Kasumi-1 (cell line): ENCODE data around the gene GPR34.
"Not testable (repeated sequence)": the region's sequence is repeated elsewhere in the genome, so short reads cannot be mapped to it uniquely, and the experiment has no call there.

ENCODE experiments used
- DNase-seq, 2 experiments: peaks; one replicate each; lab custom pipeline; 2025; lab: John Stamatoyannopoulos, UW

GPR34 gene, protein sequence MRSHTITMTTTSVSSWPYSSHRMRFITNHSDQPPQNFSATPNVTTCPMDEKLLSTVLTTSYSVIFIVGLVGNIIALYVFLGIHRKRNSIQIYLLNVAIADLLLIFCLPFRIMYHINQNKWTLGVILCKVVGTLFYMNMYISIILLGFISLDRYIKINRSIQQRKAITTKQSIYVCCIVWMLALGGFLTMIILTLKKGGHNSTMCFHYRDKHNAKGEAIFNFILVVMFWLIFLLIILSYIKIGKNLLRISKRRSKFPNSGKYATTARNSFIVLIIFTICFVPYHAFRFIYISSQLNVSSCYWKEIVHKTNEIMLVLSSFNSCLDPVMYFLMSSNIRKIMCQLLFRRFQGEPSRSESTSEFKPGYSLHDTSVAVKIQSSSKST

DNA sequence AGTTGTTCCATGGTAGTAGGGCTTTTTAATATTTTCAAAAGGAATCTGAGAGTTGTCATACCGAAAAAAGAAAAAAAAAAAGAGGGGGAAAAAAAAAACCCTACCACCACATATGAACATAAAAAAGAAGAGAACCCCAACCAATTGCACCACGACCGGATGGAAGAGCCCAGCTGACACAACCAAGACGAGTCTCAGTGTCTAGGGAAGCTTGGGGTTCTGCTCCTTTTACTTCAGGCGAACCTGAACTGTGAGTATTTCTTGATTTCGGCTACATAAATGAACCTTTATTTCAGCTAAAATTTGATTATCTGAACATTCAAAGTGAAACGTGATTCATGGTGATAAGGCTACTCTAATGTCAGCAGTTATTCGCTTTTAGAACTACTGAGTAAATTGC is at the start of gene GPR34:
Gene GPR34 (plus strand): TSS at position 139 of the 400 bp plus-strand sequence. CDS start 6,661 bp downstream, outside the sequence.
- peak; percentile 16 to 26 for DNase-seq

DNA sequence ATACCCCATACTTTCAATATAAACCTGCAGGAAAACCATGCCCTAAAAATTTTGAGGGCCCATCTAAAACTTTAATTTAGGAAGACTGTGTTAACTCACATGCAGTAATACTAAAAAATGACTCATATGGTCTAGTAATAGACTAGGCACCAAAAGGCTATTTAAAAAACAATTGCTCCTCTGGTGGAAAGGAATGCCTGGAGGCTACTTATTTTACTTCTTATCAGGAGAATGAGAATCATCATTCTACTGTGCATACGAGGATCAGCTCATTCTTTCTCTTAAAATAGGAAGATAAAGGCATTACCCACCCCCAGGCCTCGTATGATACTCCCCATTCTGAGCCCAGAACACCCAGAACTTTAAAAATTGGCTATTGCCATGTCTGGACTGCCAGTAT is 42.6 kb upstream of the GPR34 start:
- DNase-seq: not testable (repeated sequence)

DNA sequence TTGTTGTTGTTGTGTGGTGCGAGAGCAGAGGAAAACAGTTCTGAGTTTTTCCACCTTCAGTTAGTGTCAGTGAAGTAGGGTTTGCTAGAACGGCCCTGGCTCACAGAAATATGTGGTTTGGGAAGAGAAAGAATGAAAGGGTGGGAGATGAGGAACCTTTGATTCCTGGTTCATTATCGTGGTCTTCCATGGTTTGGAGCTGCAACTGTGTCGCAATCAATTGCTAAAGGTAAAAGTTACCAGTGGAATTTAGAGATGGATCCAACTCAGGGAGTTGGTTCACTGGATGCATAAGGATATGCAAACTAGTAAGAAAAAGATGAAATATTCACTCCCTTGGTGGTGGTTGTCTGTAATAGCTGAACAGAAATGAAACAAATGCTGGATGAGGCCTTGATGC is 35.6 kb upstream of the GPR34 start:
- no peak for DNase-seq

DNA sequence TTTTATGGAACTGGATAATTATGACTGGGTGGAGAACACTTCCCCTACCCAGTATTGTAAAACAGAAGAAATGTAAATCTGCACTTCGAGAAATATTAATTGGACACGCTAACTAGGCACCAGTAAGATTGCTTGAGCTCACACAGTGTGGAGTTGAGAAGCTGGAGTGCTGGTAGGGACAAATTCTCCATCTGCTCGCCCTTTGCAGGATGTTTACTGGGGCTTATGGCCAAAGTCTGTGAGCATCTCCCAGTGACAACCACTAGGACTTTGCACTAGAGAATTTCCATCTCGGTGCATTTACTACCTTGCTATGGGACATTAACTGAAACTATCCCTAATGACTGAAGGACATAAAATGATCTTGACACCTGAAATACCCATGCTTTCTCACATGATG is 33.7 kb upstream of the GPR34 start:
- DNase-seq: no peak

DNA sequence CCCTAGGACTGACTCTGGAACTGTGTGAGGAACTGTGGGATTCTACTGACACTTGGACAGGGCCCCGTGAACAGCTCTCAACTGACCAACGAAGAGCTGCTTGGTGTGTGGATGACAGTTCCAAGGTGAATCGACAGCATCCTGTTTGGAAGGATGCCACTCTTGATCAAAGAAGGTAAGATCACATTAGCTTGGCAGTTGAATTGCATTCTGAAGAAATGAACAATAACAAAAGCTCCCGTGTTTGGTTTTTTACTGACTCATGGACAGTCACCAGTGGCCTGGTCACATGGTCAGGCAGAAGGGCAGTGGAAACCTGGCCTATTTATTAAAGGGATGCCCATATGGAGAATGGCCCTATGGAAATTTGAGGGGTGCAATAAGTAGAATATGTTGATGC is 33.1 kb upstream of the GPR34 start:
- no peak for DNase-seq

DNA sequence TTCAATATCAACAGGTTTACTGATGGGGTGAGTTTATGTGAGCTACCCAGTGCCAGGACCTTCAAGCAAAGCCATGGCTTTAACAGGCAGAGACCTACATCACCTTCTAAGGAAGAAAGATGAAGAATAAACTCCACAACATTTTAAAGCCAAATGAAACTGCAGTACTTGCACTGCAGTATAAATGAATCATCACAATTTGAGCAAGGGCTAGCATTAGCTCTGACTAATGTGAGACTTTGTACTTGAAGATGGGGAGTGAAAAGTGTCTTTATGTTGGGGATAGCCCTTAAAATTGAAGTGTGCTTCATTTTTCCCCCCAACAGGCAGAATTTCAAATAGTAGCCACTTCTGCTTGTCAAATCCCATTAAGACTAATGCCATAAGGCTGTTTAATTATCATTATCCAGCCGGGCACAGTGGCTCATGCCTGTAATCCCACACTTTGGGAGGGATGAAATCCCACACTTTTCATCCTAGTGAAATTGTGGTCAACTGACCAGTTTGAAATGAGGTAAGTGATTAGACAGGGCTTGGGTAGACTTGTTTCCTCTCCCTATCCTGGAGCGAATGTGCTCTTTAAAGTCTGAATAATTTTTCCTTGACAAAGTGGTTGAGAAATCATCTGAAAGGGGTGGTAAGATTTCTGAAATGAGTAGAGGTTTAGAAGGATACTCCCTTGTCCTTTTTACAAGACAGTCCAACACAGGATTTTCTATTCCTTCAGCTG is 27.2 kb upstream of the GPR34 start:
- DNase-seq: no peak

DNA sequence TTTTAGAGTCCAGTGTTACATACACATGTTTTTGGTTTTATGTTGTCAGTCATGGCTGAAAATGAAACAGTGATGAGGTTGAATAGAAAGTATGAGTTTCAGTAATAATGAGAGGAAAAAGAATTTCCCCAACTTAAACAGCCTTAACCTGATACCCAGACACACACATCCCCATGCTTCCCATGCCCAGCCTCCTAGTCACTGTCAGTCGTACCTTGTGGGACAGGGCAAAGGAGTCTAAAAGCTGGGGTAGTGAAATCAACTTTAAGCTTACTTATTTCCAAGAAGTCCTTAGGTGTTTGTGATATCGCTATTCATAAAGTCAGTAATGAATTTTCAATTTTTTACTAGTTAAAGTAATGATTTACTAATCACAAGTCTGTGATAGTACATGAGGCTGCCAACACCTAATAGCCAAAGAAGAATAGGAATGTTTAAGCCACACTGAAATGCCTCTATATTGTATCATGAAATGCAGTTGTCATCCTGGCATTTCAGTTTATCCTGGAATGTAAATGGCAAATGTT is 24.3 kb upstream of the GPR34 start:
- no peak for DNase-seq

DNA sequence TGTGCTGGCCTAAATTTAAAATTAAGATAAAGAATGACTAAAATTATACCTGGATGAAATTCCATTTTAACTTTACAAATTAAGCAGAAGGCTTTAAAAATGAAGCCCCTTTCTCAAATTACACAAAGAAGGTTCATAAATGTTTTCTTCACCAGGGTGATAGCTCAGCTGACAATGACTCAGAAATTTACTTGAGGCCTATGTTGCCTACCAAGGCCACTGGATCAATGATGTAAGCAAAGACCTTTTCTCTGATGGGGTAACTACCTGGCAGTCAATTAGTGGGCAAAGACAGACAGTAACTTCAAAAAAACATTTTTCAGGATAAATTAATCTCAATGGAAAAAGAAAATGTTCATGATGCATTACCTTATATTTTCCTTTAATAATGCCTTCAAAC is 23.9 kb upstream of the GPR34 start:
- DNase-seq: no peak

DNA sequence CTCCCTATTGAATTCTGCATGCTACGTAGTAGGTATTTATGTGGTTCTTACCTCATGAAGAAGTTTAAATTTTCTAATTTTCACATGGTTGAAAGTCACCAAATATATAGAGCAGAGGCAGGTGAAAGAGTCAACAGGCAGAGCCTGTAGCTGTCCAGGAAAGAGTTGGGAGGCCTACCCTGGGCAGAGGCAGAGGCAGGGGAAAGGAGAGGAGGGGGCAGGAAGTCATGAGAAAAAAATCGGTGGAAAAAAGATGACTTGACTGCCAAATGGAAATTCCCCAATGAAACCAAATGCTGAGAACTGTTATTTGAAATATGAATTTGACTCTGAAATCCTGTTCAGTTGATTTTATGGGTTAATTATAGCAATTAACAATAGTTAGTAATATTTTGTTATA is 23.1 kb upstream of the GPR34 start:
- no peak for DNase-seq

DNA sequence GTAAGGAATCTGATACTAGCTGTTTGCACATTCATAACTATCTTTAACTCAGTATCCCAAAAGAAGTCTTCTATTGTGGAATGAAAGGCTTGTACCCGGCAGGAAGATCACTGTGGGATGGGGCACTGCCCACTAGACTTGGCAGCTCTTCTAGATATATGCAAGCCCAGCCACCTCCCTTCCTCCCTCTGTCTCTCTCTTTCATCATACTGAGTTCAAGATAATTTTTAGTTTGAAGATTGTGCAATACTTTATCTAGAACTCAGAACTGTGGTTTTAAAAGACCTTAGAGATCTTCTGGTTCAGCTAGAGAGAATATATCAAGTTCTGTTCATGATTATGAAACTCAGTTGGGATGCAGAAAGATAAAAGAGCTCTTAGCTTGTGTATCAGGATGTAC is 22.5 kb upstream of the GPR34 start:
- DNase-seq: peak; percentile 8 to 16

DNA sequence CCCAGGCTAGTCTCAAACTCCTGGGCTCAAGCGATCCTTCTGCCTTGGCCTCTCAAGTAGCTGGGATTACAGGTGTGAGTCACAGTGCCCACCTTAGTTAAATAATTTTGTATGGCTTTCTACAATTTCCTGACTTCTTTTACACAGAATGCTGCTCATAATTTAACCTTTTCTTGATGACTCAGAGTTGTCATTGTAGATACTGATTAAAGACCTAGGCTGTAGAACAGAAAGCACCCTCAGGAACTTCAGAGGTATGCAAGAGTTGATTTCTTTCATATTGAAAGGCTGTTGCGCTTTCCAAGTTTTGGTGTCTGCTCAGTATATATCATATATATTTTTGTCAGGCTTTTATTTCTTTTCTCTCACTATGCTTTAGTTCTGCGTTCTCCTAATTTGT is 21.1 kb upstream of the GPR34 start:
- no peak for DNase-seq

DNA sequence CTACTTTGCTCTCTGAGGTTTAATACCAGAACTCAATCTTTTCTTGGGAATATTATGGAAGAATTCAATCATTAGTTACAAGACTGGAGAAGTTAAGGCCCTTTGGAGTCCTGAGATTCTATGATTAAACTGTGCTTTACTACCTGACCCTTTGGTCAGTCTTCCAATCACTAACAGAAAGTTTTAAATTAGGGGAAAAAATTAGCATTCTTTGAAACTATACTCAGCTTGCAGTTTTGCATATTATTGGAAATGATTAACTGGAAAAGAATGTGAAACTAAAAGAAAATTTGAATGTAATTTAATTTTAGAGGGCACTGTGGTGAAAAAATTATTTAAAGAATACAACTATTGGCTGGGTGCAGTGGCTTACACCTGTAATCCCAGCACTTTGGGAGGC is 18.7 kb upstream of the GPR34 start:
- no peak for DNase-seq

DNA sequence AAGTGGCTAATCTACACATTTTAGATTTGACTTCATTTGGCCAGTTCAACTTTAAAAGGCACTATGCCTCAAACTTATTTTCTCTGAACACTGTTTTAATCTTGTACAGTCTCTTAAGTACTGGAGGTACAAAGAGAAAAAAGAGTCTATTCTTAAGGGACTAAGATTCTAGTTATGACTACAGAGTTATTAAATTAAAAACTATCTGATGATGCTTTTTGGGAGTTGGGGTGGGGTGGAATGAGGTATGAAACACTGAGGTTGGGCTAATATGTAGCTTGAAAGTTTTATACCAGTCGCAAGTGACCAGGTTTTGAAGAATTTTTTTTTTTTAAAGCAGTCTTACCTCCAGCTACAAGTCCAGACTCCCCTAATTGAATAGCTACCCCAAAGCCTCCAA is 17.7 kb upstream of the GPR34 start:
- DNase-seq: no peak

DNA sequence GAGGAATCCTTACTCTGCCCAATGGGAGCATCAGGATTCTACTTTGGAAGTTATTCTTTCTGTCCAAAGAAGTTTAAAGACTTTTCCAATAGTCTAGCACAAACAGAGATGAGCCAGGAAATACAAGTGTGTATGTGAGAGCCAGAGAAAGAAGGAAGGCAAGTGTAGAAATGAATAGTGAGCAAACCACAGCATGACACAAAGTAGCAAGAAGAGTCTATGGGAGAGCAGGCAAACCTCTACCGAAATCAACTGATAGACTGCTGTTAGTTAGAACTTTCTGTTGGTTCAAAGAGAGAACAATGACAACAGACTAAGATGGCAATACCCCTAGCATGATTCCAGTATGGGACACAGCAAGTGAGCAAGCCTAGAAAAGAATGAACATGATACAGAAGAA is 16.1 kb upstream of the GPR34 start:
- DNase-seq: no peak

DNA sequence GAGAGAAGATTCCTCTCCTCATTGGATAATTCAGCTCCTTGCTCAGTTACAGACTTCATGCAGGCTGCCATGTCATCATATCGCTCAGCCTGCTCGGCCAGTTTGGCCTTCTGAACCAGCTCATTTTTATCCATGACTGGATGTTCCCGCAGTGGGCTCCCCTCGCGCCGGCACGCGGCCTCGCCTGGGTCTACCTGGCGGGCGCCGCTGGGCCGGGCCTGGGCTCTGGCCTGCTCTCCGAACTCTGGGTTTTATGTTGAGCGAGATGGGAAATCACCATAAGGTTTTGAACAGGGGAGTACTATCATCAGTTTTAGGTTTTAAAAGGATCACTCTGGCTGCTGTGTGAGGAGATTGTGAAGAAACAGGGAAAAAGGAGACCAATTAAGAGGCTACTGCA is 12.4 kb upstream of the GPR34 start:
- not testable (repeated sequence) for DNase-seq

DNA sequence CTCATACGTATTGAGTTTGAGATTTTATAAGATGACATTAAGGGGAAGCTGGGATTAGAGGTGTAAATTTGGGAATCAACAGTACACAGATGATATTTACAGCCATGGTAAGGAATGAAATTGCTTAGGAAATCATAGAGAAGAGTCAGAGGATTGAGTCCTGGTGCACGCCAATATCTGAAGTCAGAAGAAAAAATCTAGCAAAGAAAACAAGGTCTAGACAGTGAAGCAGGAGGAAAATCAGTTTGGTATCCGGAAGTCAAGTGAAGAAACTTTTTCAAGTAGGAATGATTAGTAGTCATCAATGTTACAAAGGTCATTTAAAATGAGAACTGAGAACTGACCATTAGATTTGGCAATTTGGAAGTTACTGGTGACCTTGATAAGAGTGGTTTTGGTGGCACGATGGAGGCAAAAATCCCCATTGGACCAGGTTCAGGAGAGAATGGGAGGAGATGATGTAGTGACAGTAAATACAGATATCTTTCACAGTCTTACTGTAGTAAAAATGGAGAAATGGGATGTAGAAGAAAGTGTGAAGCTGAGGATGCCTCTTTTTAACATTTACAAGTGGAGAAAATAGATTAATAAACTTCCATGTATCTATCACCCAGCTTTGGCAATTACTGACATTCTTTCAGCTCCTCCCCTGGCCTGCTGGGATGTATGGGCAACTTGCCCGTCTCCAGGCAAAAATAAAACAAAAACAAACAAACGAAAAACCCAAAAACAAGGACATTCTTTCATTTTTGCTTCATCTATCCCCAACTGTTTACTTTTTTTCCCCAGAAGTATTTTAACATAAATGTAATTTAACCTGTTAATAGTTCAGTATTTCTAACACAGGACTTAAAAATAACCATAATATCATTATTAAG is 11.4 kb upstream of the GPR34 start:
- DNase-seq: no peak

DNA sequence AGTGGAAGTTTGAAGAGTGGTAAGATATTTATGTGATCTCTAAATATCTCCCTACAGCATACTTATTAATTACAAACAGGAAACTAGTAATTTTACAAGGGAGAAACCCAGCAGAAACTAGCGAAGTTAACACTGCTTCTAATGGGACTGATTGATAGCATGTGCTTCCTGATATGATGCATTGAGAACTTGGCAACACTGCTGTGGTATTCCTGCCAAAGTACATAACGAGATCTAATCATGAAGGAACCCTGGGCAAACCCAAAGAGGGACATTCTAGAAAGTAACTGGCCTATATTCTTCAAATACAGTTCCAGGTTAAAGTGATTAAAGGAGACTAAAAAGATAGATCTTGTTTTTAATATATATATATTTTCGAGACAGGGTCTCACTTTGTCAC is 4.6 kb upstream of the GPR34 start:
- no peak for DNase-seq

DNA sequence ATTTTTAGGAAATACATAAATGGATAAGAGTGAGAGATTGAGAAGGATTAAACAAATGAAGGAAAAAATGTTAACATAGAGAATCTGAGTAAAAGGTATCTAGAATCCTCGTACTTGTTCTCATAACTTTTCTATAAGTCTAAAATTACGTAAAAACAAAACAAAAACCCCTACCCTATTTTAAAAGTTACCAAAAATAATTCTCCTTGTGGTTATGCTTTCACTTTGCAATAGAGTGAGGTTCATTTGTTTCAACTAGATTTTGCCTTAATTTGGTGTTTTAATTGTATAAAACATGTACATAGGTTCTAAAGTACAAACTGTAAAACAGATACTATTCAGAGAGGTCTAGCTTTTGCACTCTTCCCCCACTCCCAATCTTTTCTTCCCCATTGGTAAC is 3.8 kb upstream of the GPR34 start:
- no peak for DNase-seq

DNA sequence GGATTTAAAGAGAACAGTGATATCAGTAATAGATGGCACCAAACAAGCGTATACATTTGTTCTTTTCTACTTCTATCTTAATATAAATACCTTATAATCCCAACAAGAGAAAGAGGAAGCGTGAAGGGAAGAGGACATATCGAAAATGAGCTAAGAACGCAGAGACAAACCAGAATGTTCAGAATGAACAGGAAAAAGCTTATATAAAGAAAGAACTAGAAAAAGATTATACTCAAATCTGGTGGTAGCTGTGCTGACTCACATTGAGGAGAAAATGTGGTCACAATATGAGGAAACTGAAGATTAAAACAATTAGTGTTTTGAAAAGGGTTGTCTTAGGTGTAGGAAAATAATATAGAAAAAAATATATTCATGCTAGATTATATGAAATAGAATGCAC is 2.0 kb upstream of the GPR34 start:
- DNase-seq: peak; percentile 22 to 30

DNA sequence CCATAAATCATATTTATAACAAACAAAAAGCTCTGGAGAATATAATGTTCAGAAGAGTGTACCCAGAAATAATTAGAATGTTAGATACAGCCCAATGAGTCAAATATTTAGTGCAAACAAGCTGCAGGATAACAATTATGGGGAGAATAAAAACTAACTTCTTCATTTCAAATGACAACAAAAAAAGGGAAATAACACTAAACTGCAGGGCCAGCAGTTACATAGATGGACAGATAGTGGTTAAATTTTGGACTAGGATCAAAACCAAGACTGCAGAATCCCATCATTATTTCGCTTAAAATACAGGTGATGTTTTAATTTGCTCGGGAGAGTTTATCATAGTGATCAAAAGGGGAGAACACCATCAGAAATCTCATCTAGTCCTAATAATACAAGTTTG is 617 bp upstream of the GPR34 start:
- DNase-seq: peak in 1 of 2 experiments; percentile 25

DNA sequence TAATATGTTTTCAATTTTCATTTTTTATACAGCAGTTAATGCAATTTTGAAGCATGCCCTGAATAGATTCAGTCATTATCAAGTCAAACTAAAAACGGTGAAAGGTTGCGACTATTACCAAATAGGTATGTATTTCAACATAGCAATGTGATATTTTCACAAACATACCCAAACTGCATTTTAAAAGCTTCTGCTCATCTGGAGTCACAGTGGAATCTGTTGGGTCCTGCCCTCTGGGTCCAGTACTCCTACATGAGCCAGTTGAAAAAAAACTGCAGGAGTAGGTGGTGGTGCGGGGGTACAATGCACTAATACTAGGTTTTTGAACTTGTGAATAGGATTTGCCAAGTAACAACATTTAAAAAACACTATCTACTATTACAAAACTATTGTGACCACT is 938 bp downstream of the GPR34 start:
- no peak for DNase-seq

DNA sequence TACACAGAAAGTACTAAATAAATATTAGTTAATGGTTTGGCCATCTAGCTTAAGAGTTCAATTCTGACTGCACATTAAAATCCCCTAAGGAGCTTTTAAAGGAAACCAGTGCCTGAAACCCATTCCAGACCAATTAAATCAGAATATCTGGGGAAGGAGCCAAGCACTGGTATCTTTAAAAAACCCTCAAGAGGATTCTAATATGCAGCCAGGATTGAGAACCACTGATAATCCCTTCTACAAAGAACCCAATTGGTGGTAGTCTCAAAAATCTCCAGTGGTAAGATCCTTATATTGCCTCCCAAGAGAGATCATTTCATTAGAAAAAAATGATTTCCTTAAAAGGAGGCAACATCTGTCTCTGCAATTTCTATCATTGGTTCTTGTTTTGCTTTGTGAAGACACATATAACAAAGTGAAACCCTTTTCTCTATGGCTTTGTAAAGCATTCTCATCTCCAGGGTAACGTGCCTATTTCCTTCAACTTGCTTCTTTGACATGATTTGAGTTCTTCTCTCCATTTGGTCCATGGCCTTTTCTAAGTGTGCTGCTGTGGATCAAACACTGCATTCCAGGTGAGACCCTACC is 3.5 kb downstream of the GPR34 start:
- DNase-seq: no peak
